Left renal pelvis (tissue), 4 donors: Measurements from ENCODE around the gene PRKN. TPM values are rescaled to one million over a fixed set of nuclear protein-coding genes. Genes with fewer than 3 reads are reported as not detected.

Source experiments
- DNase-seq, 4 donors: peaks; one replicate each; pipeline ENCODE4 v3.0.0-alpha.2; 2013; ENCODE audit warnings: low read depth in 4 of 4, low spot score in 3 of 4
- polyA plus RNA-seq, 4 donors: library from polyadenylated mRNA; unstranded; fragments of 120-200 nt; gene quantifications; one replicate each; pipeline ENCODE4 v1.2.1, GENCODE V29; 2013; ENCODE audit not compliant: insufficient read length in 4 of 4

PRKN gene
- polyA plus RNA-seq, 4 donors, result 1.5 to 11.9 (median 9.8) TPM

DNA sequence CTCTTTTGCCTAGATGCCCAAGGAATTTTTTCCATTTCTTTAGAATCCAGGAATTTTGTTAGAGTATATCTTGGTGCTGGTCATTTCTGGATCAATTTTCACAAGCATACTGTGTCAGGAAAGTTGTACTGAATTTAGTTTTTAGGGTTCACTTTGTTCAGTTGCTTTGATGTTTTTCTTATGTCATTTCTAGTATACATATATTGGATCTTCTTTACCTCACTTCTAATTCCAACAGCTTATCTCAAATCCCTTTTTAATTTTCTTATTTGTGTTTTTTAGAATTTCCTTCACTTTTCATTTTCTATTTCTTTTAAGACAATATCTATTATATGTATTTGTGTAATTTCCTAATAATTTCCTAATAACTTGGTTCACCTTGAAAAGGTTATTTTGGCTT lies 1172.7 kb downstream of the PRKN start:
- no peak for DNase-seq

DNA sequence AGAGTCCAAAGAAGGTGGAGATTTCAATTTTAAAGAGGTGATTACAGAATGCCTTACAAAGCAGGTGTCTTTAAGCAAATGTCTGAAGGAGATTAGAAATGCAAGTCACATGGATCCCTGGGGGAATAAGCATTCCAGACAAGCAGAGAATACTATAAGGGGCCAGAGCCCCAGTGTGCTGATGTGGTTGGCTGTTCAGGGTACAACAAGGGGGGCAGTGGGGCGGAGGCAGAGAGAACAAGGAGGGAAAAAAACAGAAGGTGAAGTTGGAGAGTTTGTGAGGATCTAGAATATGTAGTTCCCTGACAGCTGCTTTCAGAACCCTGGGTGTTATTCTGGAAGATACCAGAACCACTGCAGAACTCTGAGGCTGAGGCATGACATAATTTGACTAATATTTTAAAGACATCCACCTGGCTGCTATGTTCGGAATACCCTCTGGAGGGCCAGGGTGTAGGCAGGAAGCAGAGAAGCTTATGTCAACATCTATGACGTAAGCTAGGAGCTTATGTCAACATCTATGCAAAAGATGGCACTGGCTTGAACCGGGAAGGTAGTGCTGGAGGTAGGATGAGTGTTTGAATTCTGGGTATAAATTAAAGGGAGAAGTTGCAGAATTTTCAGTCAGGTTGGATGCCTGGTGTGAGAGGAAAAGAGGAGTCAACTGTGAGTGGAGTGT lies 1177.5 kb downstream of the PRKN start:
- DNase-seq, result no peak

- no peak for DNase-seq
Observed at GRCh38 chr6:161548713-161549296, 1178.8 kb downstream of the PRKN start.

DNA sequence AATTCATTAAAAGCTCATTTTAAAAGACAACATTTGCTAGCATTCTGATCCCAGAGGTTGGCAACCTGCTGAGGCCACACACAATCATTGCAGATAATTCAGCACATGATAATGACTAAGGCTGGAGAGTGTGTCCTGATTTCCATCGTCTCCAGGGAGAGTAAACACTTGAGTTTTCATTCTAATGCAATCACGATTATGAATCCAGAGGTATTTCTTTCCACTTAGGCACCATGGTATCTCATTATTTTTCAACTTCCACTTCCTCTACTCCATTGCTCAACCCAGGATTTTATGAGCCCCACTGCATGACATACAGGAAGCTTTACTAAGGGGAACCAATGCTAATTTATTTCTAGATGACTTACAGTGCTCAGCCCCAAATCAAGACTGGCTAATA lies 1179.9 kb downstream of the PRKN start:
- DNase-seq, result no peak

GRCh38 chr6:161546632-161547031 lies 1180.9 kb downstream of the PRKN start:
- no peak for DNase-seq

- DNase-seq, result no peak
Observed at GRCh38 chr6:161545741-161546140, 1181.8 kb downstream of the PRKN start.

- DNase-seq, result no peak
Observed at GRCh38 chr6:161544801-161545480, 1182.6 kb downstream of the PRKN start.

GRCh38 chr6:161543684-161544309 lies 1183.8 kb downstream of the PRKN start:
- no peak for DNase-seq

GRCh38 chr6:161542346-161542980 lies 1185.1 kb downstream of the PRKN start:
- DNase-seq, result no peak

DNA sequence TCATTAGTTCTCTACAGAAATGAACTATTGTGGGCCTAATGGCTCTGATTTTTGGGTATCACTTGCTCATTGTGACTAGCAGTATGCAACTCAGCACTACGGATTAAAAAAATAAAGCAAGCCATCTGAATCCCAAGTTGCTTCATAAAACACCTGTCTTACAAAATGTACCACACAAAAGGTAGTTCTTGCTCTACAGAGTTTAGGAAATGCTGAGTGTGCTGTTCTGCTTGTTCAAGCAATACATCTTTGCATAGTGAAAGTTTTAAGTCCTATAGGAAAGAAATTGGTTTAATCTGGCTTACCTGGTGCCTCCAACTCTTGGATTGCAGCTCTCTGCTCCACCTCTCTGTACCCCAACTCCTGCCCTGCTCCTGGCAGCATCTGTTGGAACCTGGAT lies 1187.0 kb downstream of the PRKN start:
- no peak for DNase-seq

GRCh38 chr6:161536224-161536630 lies 1191.3 kb downstream of the PRKN start:
- no peak for DNase-seq

GRCh38 chr6:161534264-161534873 lies 1193.2 kb downstream of the PRKN start:
- no peak for DNase-seq

- no peak for DNase-seq
Observed at GRCh38 chr6:161533266-161533665, 1194.3 kb downstream of the PRKN start.

DNA sequence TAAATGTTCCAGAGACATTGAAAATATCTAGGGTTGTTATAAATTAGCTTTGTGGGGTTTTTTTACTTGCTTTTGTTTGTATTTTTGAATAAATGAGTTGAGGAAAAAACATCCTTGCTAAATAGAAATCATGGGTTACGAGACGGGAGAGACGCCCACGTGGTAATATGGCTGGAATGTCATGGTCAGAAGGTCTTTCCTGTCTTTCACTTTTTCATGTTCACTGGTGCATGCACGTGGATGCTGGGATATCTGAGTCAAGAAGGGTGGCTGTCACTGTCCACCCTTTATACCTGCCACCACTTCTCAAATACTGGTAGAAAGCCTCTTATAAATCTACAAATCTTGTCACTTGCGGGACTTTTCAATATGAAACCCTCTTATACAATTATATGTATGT lies 1195.0 kb downstream of the PRKN start:
- DNase-seq, result no peak

DNA sequence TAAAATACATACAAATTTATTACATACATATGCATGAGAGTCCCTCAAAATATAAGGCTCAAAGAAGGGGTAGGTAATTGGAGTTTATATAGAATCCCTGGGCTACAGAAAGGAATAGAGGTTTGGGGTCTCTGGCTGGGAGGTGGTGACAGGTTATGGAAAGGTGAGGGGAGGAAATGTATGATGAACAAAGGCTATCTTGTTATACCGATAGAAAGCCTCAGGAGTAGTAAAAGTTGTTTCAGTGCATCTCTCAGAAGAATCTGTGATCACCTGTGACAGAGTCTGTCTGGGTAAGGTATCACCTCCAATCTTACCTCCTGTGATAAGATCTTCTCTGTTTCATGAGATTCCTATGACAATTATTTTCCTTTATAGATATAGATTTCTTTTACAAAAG lies 1200.8 kb downstream of the PRKN start:
- no peak for DNase-seq

DNA sequence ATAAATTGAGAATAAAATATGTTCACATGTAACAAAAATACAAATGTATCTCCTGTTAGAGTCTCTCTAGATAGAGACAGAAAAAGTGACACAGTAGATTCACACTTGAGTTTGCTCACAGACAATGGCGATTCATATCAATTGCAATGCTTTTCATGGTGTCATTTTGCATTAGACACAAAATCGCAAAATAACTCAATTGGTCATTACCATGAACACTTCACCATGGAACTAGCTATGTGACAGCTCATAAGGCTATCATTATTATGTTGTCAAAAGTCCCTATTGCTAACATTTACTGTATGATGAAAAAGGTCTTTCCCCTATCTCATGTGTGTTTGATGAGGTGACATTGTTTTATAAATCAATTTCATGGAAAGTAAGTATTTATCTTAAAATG lies 1204.2 kb downstream of the PRKN start:
- DNase-seq, result no peak

DNA sequence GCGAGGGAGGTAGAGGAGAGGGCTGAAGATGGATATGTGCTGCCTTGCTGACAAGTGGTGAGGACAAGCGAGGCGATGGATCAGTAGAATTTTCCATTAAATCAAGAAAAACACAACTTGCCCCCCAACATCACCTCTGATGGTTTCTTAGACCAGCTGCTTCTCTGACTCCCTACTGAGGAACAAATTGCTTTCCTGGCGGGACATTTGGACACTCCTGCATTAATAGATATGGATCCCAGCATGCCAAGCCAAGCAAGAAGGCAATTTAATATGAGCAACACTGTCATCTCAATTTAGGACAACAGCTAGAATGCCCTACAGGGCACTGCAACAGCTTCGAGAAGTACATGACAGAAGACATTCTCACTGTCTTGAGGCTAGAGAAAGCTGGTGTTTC lies 1205.3 kb downstream of the PRKN start:
- DNase-seq, result no peak

DNA sequence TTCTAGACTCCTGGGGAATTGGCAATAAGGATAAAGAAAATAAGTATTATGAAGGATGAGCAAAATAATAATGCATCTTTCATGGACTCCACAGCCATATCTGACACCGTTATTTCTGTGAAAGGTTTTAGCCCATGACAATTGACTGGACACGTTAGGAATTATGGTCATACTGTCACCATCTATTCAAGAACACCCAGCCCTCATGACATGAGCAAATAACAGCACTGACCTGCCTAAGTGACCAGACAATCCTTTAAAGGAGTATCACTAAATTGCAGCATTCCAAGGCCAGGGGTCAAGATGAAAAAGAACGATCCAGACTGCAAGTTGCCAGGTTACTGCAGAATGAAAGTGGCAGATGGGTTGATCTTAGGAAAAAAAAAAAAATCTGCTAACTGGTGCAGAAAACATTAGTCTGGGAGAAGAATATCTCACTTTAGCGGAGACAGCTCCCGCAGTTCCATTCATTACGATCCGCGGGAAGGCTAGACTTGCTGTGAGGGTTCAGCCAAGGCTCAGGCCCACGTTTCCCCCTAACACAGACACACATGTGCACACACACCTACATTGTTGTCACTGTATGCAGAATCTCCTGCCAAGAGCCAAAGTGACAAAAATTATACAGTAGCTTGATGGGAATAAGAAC lies 1216.0 kb downstream of the PRKN start:
- DNase-seq, result no peak

- no peak for DNase-seq
Observed at GRCh38 chr6:161508341-161508740, 1219.2 kb downstream of the PRKN start.

GRCh38 chr6:161507375-161507774 lies 1220.2 kb downstream of the PRKN start:
- DNase-seq, result no peak
